ENCODE measurements around the gene THSD4. TPM values are rescaled to one million over a fixed set of nuclear protein-coding genes. Genes with fewer than 3 reads are reported as not detected.

The THSD4 gene
- total and polyA plus RNA-seq, 2 of the 8 experiments (the other 6 are each of a cell fraction or from before 2014, with no cell fraction given): 2.5 to 6.2 TPM

- H3K18ac ChIP-seq (ENCODE audit: extremely low read depth, low read length): no peak overlapping the region
- POLR2A ChIA-PET (ENCODE audit: partially characterized antibody): no interaction called here
- no peak overlapping the region for H4K91ac ChIP-seq (replicated peaks; ENCODE audit: insufficient read length, low read length)
- H3K36me3 ChIP-seq (ENCODE audit: control insufficient read depth in 2 of 4, insufficient read depth in 4 of 4, low read length in 3 of 4): no peaks in the 10 kb centered on the region
- H3K4me2 ChIP-seq (ENCODE audit: insufficient read depth in 1 of 2, low read depth in 2 of 2, low read length in 2 of 2): no peak overlapping the region
- no peaks in the 10 kb centered on the region for H3K23me2 ChIP-seq (ENCODE audit: low read depth, low read length)
- H2AFZ ChIP-seq (ENCODE audit: low read length): no peak overlapping the region
- FAIRE-seq: no peak
- H4K8ac ChIP-seq (ENCODE audit: extremely low read depth, insufficient read depth, low read length): no peak overlapping the region
- H3K9ac ChIP-seq (replicated peaks in 1 of 4; ENCODE audit: extremely low read depth in 1 of 4, low read depth in 3 of 4, low read length in 3 of 4): no peak overlapping the region
- CTCF ChIA-PET (ENCODE audit: partially characterized antibody): interaction anchor here (0.8 to 6.7 kb wide), 7 partner anchors 13 to 231 kb away, joined by 3 to 36 read pairs (median 4); no protein-coding TSS in a partner anchor
- no peak overlapping the region for H3K23ac ChIP-seq (ENCODE audit: insufficient read length)
- no peak overlapping the region for H2BK15ac ChIP-seq (ENCODE audit: low read length)
- H3K27me3 ChIP-seq (replicated peaks in 1 of 4; ENCODE audit: control insufficient read depth in 3 of 4, extremely low read depth in 1 of 4, insufficient read depth in 3 of 4, low read length in 3 of 4): no peaks in the 10 kb centered on the region
- H3K9me3 ChIP-seq (ENCODE audit: insufficient read depth in 2 of 2, low read depth in 1 of 2, low read length in 1 of 2): no peaks in the 10 kb centered on the region
- H3K27ac ChIP-seq (ENCODE audit: low read depth, low read length): no peak overlapping the region
- H3K4ac ChIP-seq (replicated peaks; ENCODE audit: insufficient read length, low read depth, low read length): no peak overlapping the region
- H3K79me1 ChIP-seq (ENCODE audit: low read depth, low read length): no peaks in the 10 kb centered on the region
- no peak overlapping the region for H2BK20ac ChIP-seq (ENCODE audit: low read length)
- no peaks in the 10 kb centered on the region for H4K20me1 ChIP-seq (replicated peaks in 1 of 2; ENCODE audit: control insufficient read depth in 1 of 2, insufficient read depth in 2 of 2, low read length in 2 of 2)
- no peak overlapping the region for H3K14ac ChIP-seq (ENCODE audit: insufficient read length)
- no peak overlapping the region for H4K5ac ChIP-seq (ENCODE audit: insufficient read length, low read depth, low read length)
- no peak for DNase-seq (ENCODE audit: low read depth in 1 of 2, low spot score in 2 of 2)
- WGBS, 2 experiments (ENCODE audit: extremely low coverage in 1 of 2, insufficient coverage in 1 of 2, insufficient read length in 1 of 2, insufficient replicate concordance in 2 of 2, low coverage in 1 of 2, low lambda C conversion rate in 2 of 2, missing lambda C conversion rate in 1 of 2): 94% methylated on average over 3 of the region's 3 CpGs; no CpG with 5 or more reads in 1 of the 2 experiments
- H3K4me3 ChIP-seq (ENCODE audit: extremely low read depth in 1 of 4, insufficient read depth in 2 of 4, low read depth in 3 of 4, low read length in 4 of 4): no peak overlapping the region
- no peak overlapping the region for H2BK5ac ChIP-seq (ENCODE audit: low read depth, low read length)
- H3K4me1 ChIP-seq (replicated peaks in 1 of 4; ENCODE audit: control insufficient read depth in 3 of 4, insufficient read depth in 4 of 4, low read length in 3 of 4): peaks cover 0 to 16% (median 8%) of the 10 kb centered on the region in 4 experiments; a peak in 5 of 7 replicates
- no peak overlapping the region for H3K56ac ChIP-seq (replicated peaks; ENCODE audit: insufficient read length, low read depth, low read length)
- H3K79me2 ChIP-seq (ENCODE audit: control insufficient read depth in 1 of 2, insufficient read depth in 2 of 2, low read length in 2 of 2): no peaks in the 10 kb centered on the region; a peak in 1 of 4 replicates
- no peak overlapping the region for H2AK5ac ChIP-seq (ENCODE audit: low read depth, low read length)
- no peak overlapping the region for H2BK12ac ChIP-seq (ENCODE audit: low read depth, low read length)
- no peak overlapping the region for H2BK120ac ChIP-seq (replicated peaks; ENCODE audit: low read depth, low read length)
- no peak for TF ChIP-seq JUND (IDR thresholded peaks at IDR 0.05; ENCODE audit: low read length)
- no peak for TF ChIP-seq EZH2 (IDR thresholded peaks at IDR 0.05; ENCODE audit: low read depth, low read length, severe bottlenecking)
- no peak for TF ChIP-seq POU5F1 (IDR thresholded peaks at IDR 0.05; ENCODE audit: low read depth, low read length)
- TF ChIP-seq HDAC6 (IDR thresholded peaks at IDR 0.05; ENCODE audit: low read depth, low read length): no peak
- TF ChIP-seq, protein P1, sequence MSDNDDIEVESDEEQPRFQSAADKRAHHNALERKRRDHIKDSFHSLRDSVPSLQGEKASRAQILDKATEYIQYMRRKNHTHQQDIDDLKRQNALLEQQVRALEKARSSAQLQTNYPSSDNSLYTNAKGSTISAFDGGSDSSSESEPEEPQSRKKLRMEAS (IDR thresholded peaks at IDR 0.05): no peak
- no peak for TF ChIP-seq TEAD4 (IDR thresholded peaks at IDR 0.05; ENCODE audit: low read depth, low read length)
- no peak for TF ChIP-seq NRF1 (IDR thresholded peaks at IDR 0.05; ENCODE audit: low read depth, low read length)
- TF ChIP-seq EP300 (IDR thresholded peaks at IDR 0.05; ENCODE audit: borderline replicate concordance in 1 of 2, low read depth in 2 of 2, low read length in 2 of 2): no peak
- no peak for TF ChIP-seq SIRT6 (IDR thresholded peaks at IDR 0.05; ENCODE audit: low read length)
- no peak for TF ChIP-seq TAF1 (IDR thresholded peaks at IDR 0.05; ENCODE audit: low read depth, low read length)
- TF ChIP-seq RAD21 (IDR thresholded peaks at IDR 0.05 in 1 of 2, conservative IDR thresholded peaks at IDR 0.05 in 1 of 2; ENCODE audit: low read depth in 2 of 2, low read length in 2 of 2): no peak
- no peak for TF ChIP-seq SP1 (IDR thresholded peaks at IDR 0.05; ENCODE audit: low read depth, low read length)
- TF ChIP-seq, protein P2, sequence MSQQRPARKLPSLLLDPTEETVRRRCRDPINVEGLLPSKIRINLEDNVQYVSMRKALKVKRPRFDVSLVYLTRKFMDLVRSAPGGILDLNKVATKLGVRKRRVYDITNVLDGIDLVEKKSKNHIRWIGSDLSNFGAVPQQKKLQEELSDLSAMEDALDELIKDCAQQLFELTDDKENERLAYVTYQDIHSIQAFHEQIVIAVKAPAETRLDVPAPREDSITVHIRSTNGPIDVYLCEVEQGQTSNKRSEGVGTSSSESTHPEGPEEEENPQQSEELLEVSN (IDR thresholded peaks at IDR 0.05): no peak
- TF ChIP-seq KDM1A (IDR thresholded peaks at IDR 0.05; ENCODE audit: borderline replicate concordance, low read length): no peak
Observed at GRCh38 chr15:71512682-71513006, 397.4 kb downstream of the THSD4 start.

All from H1 (cell line).